Myocyte (in vitro differentiated cells): ENCODE results near the gene PLG. TPM values are rescaled to one million over a fixed set of nuclear protein-coding genes. Genes with fewer than 3 reads are reported as not detected.

Experiments
- total RNA-seq: library from RNA; depleted of rRNA; stranded (reverse); fragments of >200 nt; gene quantifications from 2 replicates; pipeline ENCODE4 v1.2.3, GENCODE V29; 2014

PLG gene
- total RNA-seq, 1 donor from 2014 or later: not detected

Other genes starting within 250 kb of the PLG start
- gene LPA, start 38.0 kb upstream of the PLG start, total RNA-seq: not detected in 2 replicates